Measurements from ENCODE around the gene CDCP1. TPM values are rescaled to one million over a fixed set of nuclear protein-coding genes. Genes with fewer than 3 reads are reported as not detected.

CDCP1 gene
- total RNA-seq, 1 experiment from 2014 or later: 0.13 TPM

DNA sequence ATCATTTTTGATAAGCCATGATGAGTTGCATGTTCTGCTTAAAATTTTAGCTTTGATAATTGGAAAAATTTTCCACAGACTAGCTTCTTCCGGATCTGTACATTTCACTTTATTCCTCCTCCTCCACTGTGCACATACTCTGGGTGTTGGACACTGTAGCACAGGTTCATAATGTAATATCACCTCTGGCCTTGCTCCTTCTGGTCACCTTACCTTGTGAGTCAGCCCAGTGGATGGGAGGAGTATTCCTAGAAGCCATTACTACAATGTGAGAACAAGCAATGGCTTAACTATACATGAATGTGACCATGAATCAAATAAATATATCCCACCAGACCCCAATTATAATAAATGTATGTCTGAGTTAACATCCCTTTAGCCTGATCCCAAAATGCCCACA is 6.1 kb upstream of the CDCP1 start:
- Histone ChIP-seq H3K9me3 (ENCODE audit: low read depth, low read length, poor library complexity, severe bottlenecking) (no peaks in the 10 kb centered on the region), H3K27ac (ENCODE audit: low read depth, low read length, poor library complexity, severe bottlenecking) (no peak overlapping the region), H3K4me3 (ENCODE audit: low read depth, low read length, poor library complexity, severe bottlenecking) (no peak overlapping the region), H3K4me1 (ENCODE audit: insufficient read depth, low read length, poor library complexity, severe bottlenecking) (no peaks in the 10 kb centered on the region), H3K27me3 (replicated peaks; ENCODE audit: insufficient read depth, low read depth, low read length, poor library complexity) (peaks cover 9% of the 10 kb centered on the region), H3K36me3 (ENCODE audit: insufficient read depth, low read length, poor library complexity, severe bottlenecking) (no peaks in the 10 kb centered on the region)
- TF ChIP-seq, protein P1, sequence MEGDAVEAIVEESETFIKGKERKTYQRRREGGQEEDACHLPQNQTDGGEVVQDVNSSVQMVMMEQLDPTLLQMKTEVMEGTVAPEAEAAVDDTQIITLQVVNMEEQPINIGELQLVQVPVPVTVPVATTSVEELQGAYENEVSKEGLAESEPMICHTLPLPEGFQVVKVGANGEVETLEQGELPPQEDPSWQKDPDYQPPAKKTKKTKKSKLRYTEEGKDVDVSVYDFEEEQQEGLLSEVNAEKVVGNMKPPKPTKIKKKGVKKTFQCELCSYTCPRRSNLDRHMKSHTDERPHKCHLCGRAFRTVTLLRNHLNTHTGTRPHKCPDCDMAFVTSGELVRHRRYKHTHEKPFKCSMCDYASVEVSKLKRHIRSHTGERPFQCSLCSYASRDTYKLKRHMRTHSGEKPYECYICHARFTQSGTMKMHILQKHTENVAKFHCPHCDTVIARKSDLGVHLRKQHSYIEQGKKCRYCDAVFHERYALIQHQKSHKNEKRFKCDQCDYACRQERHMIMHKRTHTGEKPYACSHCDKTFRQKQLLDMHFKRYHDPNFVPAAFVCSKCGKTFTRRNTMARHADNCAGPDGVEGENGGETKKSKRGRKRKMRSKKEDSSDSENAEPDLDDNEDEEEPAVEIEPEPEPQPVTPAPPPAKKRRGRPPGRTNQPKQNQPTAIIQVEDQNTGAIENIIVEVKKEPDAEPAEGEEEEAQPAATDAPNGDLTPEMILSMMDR (conservative IDR thresholded peaks at IDR 0.05; ENCODE audit: low read depth, low read length): no peak
- TF ChIP-seq EZH2 (IDR thresholded peaks at IDR 0.05; ENCODE audit: borderline replicate concordance, low read depth, low read length, poor library complexity, severe bottlenecking): no peak
- DNase-seq (ENCODE audit: low spot score): no peak
- intact Hi-C loops (cut with micrococcal nuclease; ENCODE audit: unreplicated experiment): no loop called here
- POLR2A ChIA-PET (ENCODE audit: low non-redundant PET): no interaction called here
- CTCF ChIA-PET: no interaction called here
- BruUV-seq (replicated peaks): no TSS peak

DNA sequence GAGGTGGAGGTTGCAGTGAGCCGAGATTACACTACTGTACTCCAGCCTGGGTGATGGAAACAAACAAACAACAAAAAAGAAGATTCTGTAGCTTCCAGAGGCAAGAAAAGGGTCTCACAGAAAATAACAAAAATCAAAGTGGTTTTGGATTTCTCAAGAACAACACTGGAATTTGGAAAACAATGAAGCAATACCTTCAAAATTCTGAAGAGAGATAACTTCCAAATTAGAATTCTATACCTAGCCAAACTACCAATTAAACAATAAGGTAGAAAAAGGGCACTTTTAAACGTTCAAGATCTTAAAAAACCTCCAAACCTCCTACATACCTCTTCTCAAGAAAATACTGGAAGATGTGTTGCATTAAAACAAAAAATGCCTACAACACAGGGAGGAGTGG is 4.9 kb upstream of the CDCP1 start:
- no TSS peak for BruUV-seq (replicated peaks)
- TF ChIP-seq EZH2 (IDR thresholded peaks at IDR 0.05; ENCODE audit: borderline replicate concordance, low read depth, low read length, poor library complexity, severe bottlenecking): no peak
- TF ChIP-seq, protein P1 (conservative IDR thresholded peaks at IDR 0.05; ENCODE audit: low read depth, low read length): no peak
- Histone ChIP-seq H3K4me3 (ENCODE audit: low read depth, low read length, poor library complexity, severe bottlenecking) (no peak overlapping the region), H3K4me1 (ENCODE audit: insufficient read depth, low read length, poor library complexity, severe bottlenecking) (no peaks in the 10 kb centered on the region), H3K27me3 (replicated peaks; ENCODE audit: insufficient read depth, low read depth, low read length, poor library complexity) (peaks cover 18% of the 10 kb centered on the region), H3K9me3 (ENCODE audit: low read depth, low read length, poor library complexity, severe bottlenecking) (no peaks in the 10 kb centered on the region), H3K36me3 (ENCODE audit: insufficient read depth, low read length, poor library complexity, severe bottlenecking) (no peaks in the 10 kb centered on the region), H3K27ac (ENCODE audit: low read depth, low read length, poor library complexity, severe bottlenecking) (no peak overlapping the region)
- POLR2A ChIA-PET (ENCODE audit: low non-redundant PET): no interaction called here
- no peak for DNase-seq (ENCODE audit: low spot score)
- intact Hi-C loops (cut with micrococcal nuclease; ENCODE audit: unreplicated experiment): no loop called here
- CTCF ChIA-PET: no interaction called here

DNA sequence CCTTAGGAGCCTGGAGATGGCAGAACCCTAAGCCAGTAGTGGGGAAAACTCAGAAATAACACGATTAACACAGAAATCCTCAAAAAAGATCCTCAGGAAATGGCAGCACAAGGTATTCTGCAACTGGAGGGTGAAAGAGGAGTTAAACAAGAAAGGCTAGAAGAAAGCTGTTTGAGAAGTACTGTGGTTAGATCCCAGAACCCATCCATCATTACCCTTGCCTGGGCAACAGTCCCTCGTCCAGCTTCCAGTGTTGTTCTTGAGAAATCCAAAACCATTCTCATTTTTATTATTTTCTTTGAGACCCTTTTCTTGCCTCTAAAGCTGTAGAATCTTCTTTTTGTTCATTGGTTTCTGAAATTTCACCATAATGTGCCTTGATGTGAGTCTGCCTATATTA is 2.7 kb upstream of the CDCP1 start:
- Histone ChIP-seq H3K27ac (ENCODE audit: low read depth, low read length, poor library complexity, severe bottlenecking) (no peak overlapping the region), H3K27me3 (replicated peaks; ENCODE audit: insufficient read depth, low read depth, low read length, poor library complexity) (peaks cover 35% of the 10 kb centered on the region), H3K36me3 (ENCODE audit: insufficient read depth, low read length, poor library complexity, severe bottlenecking) (no peaks in the 10 kb centered on the region), H3K4me1 (ENCODE audit: insufficient read depth, low read length, poor library complexity, severe bottlenecking) (no peaks in the 10 kb centered on the region), H3K4me3 (ENCODE audit: low read depth, low read length, poor library complexity, severe bottlenecking) (no peak overlapping the region), H3K9me3 (ENCODE audit: low read depth, low read length, poor library complexity, severe bottlenecking) (no peaks in the 10 kb centered on the region)
- no peak for DNase-seq (ENCODE audit: low spot score)
- no TSS peak for BruUV-seq (replicated peaks)
- CTCF ChIA-PET: no interaction called here
- POLR2A ChIA-PET (ENCODE audit: low non-redundant PET): no interaction called here
- TF ChIP-seq, protein P1 (conservative IDR thresholded peaks at IDR 0.05; ENCODE audit: low read depth, low read length): no peak
- no peak for TF ChIP-seq EZH2 (IDR thresholded peaks at IDR 0.05; ENCODE audit: borderline replicate concordance, low read depth, low read length, poor library complexity, severe bottlenecking)
- intact Hi-C loops (cut with micrococcal nuclease; ENCODE audit: unreplicated experiment): no loop called here
